HG03575 (cell line): ENCODE data around the gene NEGR1.

Experiments used
- ATAC-seq: cut with Tn5 transposase; IDR thresholded peaks from one replicate; pipeline ENCODE4 v1.9.1; 2021; ENCODE audit not compliant: unreplicated experiment, insufficient number of reproducible peaks, low FRiP score; ENCODE audit errors: extremely low read depth

NEGR1 gene

DNA sequence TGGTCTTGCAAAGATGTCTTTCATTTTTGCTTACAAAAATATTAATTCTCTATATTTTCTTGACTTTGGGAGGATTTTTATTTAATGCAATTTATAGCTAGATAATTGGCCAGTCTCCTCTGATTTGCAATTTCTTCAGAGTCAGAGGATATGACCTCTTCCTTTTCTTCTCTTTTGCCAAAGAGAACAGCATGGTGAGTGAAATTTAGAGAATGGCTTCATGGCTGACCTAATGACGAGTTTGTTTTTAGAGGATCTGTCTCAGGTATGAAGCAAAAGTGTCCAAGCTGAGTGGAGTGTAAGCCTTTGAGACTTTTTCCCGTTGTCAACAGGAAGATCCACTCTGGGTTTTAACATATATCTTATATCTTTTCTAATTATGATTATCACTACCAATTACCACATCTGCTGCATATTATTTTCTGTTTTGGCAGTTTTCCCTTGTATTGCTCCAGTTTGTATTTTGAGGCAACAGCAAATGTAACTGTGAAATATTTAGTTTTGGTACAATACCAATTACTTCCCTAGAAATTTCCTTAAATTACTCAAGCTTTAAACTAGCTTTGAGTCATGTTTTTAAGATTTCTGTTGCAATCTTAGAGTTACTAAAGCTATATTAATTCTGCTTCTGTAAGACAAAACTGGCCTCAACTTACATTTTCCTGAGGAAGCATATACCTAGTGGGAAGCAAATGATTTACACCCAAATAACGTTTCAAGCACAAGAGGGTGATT, 868.7 kb downstream of the NEGR1 start:
- ATAC-seq = no peak

DNA sequence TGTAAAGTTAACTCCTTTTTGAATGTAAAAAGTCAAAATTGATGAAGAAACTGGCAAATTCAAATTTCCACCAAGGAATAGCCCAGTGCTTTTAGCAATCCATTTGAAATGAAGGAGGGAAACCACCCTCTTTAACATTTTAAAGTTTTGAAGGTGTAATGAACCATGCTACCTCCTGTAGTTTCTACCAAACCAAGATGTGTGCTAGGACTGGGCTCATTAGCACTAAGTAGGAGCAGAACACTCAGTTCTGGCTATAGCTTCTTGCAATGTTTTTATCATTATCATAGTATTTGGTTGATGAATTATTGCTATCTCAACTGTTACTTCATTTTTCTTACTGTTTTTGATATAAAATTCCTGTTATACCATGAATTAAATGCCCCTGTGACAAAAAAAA, 882.3 kb downstream of the NEGR1 start:
- no peak for ATAC-seq

DNA sequence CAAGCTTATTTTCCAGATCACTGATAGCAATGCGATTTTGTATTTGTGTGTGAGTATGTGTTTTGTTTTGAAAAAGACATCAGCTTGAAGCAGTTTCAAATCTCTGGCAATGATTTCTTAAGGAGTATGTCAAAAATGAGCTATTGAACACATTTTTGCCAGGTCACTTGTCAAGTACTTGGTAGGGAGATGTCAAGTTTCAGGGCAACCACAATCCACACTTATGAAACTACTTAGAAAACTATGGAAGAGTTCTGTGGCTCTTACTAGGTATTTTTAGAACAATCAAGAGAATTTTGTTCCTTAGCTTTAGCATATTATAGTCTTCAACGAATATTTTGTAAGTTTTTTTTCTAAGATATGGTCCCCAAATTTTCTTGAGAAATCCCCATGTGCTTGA, 882.7 kb downstream of the NEGR1 start:
- no peak for ATAC-seq

DNA sequence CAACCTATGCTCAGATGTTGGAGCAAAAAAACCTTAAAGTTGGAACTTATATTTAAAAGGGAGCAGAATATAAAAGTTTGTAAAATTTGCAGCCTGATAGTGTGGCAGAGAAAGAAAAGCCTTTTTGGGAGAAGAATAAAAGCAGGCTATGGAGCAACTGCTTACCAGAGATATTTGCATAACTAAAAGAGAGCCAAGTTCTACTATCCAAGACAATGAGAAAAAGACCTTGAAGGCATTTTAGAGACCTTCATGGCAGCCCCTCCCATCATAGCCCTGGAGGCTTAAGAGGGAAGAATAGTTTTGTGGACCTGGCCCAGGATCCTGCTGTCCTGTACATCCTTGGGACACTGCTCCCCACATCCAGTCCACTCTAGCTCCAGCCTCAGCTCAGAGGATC, 889.0 kb downstream of the NEGR1 start:
- ATAC-seq = no peak

DNA sequence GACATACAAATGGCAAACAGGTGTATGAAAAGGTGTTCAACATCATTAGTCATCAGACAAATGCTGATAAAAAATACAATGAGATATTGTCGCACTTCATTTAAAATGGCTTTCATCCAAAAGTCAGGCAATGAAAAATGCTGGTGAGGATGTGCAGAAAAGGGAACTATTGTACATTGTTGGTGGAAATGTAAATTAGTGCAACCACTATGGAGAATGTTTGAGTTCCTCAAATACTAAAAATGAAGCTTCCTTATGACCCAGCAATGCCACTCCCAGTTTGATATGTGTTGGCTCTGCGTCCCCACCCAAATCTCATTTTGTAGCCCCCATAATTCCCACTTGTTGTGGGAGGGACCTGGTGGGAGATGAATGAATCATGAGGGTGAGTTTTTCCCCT, 891.8 kb downstream of the NEGR1 start:
- no peak for ATAC-seq

DNA sequence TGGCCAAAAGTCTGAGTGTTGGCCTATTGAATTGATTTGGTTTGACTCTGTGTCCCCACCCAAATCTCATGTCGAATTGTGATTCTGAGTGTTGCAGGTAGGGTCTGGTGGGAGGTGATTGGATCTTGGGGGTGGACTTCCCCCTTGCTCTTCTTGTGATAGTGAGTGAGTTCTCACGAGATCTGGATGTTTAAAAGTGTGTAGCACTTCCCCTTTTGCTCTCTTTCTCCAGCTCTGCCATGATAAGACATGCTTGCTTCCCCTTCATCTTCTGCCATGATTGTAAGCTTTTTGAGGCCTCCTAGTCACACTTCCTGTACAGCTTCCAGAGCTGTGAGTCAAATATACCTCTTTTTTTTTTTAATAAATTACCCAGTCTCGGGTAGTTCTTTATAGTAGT, 904.5 kb downstream of the NEGR1 start:
- ATAC-seq = no peak

DNA sequence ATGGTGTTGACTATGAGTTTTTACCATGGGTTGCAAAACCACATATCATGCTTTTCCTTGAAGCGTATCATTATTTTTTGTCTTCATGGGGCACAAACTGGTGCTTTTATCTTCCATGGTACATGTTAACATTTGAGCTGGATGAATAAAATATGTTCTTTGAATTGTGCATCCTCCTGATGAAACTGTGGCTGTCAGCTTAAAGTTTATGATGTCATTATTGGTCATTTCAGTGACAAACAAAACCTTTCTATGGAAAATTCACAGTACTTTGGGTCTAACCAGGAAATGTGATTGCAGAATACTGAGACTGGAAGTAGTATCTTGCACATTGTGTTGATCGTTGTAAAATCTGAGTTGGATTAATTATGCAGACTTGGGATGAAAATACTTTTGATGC, 909.8 kb downstream of the NEGR1 start:
- ATAC-seq = no peak

DNA sequence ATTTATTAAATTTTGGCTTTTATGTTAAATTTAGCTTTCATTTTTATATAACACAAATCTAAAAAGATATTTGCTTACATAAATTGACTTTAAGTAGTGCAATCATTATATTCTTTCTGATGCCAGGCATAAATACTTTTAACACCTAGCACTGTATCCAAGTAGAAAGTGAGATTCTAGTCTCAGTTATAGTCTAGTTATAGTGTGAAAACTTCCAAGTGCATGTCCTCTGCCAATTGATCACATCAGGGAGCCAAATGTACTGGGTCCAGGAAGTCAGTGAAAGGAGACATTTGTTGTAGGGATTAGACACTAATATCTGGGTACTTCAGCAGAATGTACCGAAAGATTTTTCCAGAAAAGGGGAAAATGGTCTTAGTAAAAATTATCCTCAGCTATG, 910.8 kb downstream of the NEGR1 start:
- ATAC-seq = no peak

DNA sequence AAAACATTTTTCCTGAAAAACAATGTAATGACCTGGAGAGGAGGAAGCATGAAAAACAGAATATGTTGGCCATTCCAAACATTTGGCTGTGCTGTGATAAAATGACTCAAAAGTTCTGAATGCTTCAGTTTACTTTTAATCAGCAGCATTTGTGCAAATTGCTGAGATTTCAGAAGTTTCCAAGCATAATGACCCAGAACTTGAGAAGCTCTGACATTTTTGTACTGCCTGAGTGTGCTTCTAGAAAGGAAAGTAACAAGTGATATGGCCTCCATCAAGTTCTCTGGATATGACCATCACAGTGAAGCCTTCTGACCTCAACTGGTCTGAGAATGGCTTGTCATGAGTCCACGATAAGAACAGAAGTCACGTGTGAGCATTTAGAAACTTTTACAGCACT, 918.1 kb downstream of the NEGR1 start:
- ATAC-seq = no peak

DNA sequence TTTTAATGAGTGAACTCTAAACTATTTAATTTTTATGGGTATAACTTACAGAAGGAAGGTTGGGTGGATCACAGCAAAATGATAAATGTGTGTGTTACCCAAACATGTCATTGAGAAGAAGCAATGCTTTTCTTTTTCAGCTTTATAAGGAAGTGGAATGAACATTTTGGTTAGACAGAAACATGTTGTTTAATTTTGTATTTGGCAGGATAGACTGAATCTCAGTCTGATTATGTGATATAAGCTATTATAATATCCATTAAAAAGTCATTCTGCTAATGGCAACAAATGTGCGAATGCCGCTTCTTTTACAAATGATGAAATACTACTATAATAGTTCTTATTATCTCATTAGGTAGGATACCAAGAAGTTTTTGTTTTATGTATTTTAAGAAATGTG, 919.6 kb downstream of the NEGR1 start:
- ATAC-seq = no peak

DNA sequence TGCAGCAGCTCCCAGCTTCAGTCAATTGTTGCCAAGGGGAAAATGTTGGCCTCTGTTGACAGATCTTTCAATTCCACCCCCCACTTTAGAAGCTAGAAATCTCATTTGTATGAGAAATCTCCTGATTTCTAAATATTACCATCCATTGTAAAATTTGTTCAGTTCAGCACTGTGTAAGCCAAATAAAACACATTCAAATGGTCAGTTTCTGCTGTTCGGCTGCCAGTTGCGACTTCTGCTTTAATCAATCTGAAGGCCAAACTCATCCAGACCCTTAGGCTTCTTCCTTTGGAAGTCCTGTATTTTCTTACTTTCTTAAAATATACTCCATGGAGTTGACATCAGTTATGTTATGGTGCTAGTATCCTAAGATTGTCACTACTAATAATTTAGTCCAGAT, 920.3 kb downstream of the NEGR1 start:
- ATAC-seq = no peak

DNA sequence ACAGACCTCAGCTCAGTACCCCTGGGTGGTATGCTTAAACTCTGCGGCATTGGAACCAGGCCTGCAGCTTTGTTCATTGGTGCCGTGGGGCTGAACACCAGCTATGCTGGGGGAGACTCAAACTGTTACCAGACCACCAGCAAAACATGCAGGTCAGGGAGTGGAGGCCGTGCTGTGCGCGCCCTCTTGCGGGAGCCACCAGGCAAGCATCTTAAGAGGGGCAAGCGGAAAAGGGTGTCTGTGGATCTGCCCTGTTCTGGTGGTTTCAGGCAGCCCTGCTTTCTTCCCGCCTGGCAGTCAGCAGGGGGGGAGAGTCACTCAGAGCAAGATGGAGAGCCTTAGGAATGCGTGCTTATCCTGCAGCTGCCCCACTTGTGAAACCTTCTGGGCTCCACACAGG, 924.6 kb downstream of the NEGR1 start:
- no peak for ATAC-seq

DNA sequence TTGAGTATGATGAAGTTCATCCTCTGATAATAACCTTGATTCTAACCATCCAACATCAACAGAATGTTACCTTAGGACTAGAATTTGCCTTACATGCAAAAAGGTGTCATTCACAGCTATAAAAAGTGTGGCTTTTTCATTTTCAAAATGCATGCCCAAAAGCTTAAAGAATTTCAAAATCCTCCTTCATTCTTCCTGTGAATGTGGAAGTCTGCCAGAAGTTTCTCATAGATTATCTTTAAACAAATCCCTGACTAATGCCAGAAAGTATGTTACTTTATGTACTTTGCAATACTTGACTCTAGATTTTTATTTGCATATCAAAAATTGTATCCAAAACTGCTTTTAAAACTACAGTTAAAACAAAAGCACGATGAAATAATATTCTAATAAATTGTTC, 930.9 kb downstream of the NEGR1 start:
- ATAC-seq = no peak

DNA sequence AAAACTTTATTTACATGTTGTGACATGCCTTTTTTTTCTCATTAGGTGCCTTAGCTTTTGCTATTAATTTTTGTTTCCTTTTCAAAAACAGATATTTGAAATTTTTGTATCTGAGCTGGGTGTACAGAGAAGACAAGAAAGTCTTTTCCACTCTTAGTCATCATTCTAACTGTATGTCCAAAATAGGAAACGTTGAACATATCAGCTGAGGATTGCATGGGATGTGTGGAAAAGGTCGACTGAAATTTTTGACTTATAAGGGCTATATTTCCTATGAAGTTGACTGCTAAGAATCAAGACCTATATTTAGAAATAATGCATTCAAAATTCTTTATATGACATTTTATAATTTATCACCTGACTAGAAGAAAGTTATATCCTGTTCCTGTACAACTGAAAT, 931.5 kb downstream of the NEGR1 start:
- ATAC-seq = no peak

DNA sequence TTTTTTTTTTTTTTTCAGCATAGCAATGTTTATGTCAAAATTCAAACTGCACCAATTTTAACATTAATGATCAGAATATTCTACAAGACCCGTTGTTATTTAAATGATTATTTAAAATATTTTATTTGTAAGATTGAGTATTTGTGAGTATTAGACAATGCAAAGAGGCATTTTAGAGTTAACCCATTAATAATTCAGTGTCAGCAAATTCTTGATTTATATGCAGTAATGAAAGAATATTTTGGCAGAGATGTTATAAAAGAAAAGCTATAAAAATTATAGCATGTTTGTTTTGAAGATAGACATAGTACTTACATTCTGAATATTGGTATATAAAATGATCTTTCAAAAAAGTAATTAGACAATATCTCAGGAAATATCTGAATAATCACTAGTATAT, 932.0 kb downstream of the NEGR1 start:
- no peak for ATAC-seq
